Stimulated activated CD4-positive, alpha-beta T cell treated with anti-CD3 and anti-CD28 coated beads, Interleukin-1b, Interleukin-23, amount 100 ng/mL, for 4 hours (primary cell): Measurements from ENCODE around the gene S100A3.
"Not testable (repeated sequence)": the region's sequence is repeated elsewhere in the genome, so short reads cannot be mapped to it uniquely, and the experiment has no call there.

Experiments
- DNase-seq, 2 donors: peaks; one replicate each; pipeline ENCODE4 v3.0.0-alpha.2; 2020; ENCODE audit warnings: low read depth in 2 of 2

S100A3 gene

GRCh38 chr1:153569465-153569864 lies 20.4 kb upstream of the S100A3 start:
- DNase-seq, result no peak

GRCh38 chr1:153568367-153569099 lies 19.5 kb upstream of the S100A3 start:
- peak; percentile 74 to 81 for DNase-seq

- no peak for DNase-seq
Observed at GRCh38 chr1:153567621-153568366, 18.7 kb upstream of the S100A3 start.

- peak; percentile 75 to 82 for DNase-seq
Observed at GRCh38 chr1:153566414-153567371, 17.6 kb upstream of the S100A3 start.

- DNase-seq, result peak in 1 of 2 donors; percentile 43
Observed at GRCh38 chr1:153565529-153566374, 16.7 kb upstream of the S100A3 start, which contains the start of gene S100A2. Gene S100A2, minus strand, starts transcription at chr1:153565844. Its CDS starts 1,967 bp downstream, at chr1:153563877.

GRCh38 chr1:153563991-153564390 lies 14.9 kb upstream of the S100A3 start:
- DNase-seq, result no peak

GRCh38 chr1:153563483-153563901 lies 14.4 kb upstream of the S100A3 start:
- DNase-seq, result no peak

- not testable (repeated sequence) for DNase-seq
Observed at GRCh38 chr1:153562021-153562420, 13.0 kb upstream of the S100A3 start.

- no peak for DNase-seq
Observed at GRCh38 chr1:153561466-153561985, 12.5 kb upstream of the S100A3 start.

- no peak for DNase-seq
Observed at GRCh38 chr1:153560771-153561465, 11.9 kb upstream of the S100A3 start.

GRCh38 chr1:153560241-153560640 lies 11.2 kb upstream of the S100A3 start:
- DNase-seq, result no peak

- DNase-seq, result no peak
Observed at GRCh38 chr1:153557877-153558276, 8.8 kb upstream of the S100A3 start.

GRCh38 chr1:153556348-153556747 lies 7.3 kb upstream of the S100A3 start:
- DNase-seq, result no peak

- DNase-seq, result no peak
Observed at GRCh38 chr1:153553830-153554541, 4.9 kb upstream of the S100A3 start.

GRCh38 chr1:153553096-153553495 lies 4.0 kb upstream of the S100A3 start:
- no peak for DNase-seq

GRCh38 chr1:153552335-153552734 lies 3.3 kb upstream of the S100A3 start:
- no peak for DNase-seq

- DNase-seq, result no peak
Observed at GRCh38 chr1:153550827-153551500, 1.9 kb upstream of the S100A3 start.

GRCh38 chr1:153550398-153550758 lies 1.3 kb upstream of the S100A3 start:
- DNase-seq, result no peak
